ENCODE results near the gene NUMB. TPM values are rescaled to one million over a fixed set of nuclear protein-coding genes. Genes with fewer than 3 reads are reported as not detected.

NUMB gene
- total RNA-seq, 2 donors from 2014 or later, result 68.7 to 76.5 TPM

DNA sequence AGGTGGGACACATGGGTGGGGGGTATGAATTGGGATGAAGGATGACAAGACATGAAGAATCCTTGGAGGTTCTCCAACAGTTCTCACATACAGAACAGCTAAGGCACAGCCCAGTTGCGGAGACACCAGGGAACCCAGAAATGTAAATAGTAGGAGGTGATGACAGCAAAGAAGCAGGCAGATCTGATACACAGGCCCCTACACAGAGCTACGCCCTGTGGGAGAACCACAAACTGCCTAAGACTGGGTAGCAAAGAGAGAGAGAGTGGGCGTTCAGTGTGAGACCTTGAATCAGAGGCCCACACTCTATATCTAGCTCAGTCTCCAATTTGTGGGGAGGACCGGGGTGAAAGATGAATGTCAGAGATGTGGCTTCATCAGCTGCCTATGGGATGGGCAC, 9.5 kb upstream of the NUMB start:
- intact Hi-C loops (cut with DNase I), result loop anchor here in 1 of 2 donors (5.0 kb wide), 1 partner anchor 175 kb away; no protein-coding TSS in a partner anchor
- DNase-seq (ENCODE audit: low spot score), result no peak

DNA sequence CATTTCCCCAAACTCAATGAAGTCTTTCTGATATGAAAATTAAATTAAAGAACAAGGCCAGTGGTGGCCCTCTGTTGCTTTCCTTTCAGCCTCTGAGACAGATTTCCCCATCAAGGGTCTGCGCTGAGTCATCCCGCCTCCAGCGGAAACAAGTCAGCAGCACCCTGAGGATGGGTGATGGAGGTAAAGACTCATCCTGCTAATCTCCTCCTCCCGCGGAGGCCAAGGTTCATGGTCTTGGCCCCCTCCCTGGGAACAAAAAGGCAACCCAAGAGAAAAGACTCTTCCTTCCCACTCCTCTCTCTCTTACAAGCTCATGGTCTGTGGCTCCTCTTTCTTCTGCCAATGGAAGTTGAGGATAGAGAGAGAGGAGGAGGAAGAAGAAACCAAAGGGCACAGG, 9.0 kb upstream of the NUMB start:
- no peak for DNase-seq (ENCODE audit: low spot score)
- intact Hi-C loops (cut with DNase I), result loop anchor here in 1 of 2 donors (5.0 kb wide), 1 partner anchor 175 kb away; no protein-coding TSS in a partner anchor

DNA sequence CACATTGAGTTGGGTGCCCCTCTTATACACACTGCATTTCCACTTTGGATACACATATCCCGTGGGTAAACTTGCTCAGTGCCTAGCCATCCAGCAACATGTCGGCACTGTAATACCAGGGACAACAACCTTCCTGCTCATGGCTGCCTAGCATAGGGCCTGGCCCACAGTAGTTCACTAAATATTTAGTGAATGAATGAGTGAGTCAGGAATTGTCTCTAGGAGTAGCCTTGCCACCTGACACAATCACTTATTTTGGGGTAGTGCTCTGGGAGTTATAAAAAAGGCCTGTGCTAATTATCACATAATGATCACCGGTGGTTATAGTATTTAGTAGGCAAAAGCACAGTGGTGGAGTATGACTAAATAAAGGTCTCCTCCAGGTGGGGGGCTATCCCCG, 8.5 kb upstream of the NUMB start:
- intact Hi-C loops (cut with DNase I), result loop anchor here in 1 of 2 donors (5.0 kb wide), 1 partner anchor 175 kb away; no protein-coding TSS in a partner anchor
- no peak for DNase-seq (ENCODE audit: low spot score)

DNA sequence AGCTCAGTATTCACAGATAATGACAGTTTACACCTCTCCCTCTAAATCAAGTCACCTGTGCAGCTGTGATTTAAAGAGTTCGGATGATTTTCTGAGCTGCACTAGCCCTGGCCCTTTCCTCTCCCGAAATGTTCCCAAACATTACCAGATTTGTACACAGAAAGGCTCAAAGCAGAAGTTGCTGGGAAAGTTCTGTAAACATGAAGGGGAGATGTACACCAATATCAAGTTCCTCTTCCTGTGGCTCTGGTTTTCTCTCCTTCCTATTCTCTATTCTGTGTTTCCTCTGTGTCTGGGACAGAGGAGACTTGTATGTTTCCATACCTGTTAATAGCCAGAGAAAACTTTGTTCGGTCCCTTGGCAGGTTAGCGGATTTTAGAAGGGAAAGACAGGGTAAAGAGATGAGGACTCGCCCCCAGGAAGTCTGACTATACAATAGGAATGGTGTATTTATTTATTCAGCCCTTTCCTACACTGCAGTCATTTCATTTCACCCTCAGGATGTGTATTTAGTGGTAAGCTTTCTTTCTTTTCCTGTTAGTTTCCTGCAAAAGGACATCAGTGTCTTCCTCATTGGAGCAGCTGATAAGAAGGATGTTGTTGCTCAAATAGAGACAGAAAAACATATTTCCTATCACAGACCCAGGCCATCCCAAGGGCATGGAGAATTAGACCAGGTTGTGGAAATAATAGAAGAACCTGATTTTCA, 7.6 kb upstream of the NUMB start:
- intact Hi-C loops (cut with DNase I), result loop anchor here in 1 of 2 donors (5.0 kb wide), 1 partner anchor 174 kb away; no protein-coding TSS in a partner anchor
- DNase-seq (ENCODE audit: low spot score), result no peak

DNA sequence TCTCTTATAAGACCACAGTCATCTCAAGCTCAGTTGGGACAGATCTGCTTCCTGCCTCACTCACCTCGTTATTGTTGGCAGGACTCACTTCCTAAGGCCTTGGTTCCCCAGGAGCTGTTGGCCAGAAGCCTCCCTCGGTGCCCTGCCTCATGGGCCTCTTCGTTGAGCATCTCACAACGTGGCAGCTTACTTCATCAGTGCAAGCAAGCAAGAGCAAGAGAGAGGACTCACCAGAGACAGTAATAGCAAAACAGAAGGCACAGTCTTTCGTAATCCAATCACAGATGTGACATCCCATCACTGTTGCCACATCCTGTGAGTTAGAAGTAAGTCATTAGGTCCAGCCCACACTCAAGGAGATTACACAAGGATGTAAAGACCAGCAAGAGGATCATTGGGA, 5.1 kb upstream of the NUMB start:
- DNase-seq (ENCODE audit: low spot score), result peak; percentile 86
- intact Hi-C loops (cut with DNase I), result no loop called here

DNA sequence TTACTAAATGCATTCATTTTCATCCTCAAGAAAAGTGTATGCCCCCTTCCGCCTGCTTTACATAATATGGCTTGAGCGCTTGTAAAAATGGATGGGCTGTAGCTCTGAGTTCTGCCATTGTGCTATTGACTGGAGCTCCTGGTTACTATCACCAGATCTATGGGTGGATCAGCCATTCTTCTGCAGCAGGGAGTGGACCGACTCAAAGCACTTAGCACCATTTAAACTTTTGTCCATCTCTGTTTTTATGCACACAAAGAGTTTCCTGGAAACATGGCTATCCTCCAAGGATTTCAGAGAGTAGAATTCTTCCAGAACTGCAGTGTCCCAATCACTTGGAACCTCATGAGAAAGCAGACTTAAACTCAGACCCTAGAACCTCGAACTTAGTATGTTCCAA, 4.5 kb upstream of the NUMB start:
- DNase-seq (ENCODE audit: low spot score), result no peak
- intact Hi-C loops (cut with DNase I), result no loop called here

DNA sequence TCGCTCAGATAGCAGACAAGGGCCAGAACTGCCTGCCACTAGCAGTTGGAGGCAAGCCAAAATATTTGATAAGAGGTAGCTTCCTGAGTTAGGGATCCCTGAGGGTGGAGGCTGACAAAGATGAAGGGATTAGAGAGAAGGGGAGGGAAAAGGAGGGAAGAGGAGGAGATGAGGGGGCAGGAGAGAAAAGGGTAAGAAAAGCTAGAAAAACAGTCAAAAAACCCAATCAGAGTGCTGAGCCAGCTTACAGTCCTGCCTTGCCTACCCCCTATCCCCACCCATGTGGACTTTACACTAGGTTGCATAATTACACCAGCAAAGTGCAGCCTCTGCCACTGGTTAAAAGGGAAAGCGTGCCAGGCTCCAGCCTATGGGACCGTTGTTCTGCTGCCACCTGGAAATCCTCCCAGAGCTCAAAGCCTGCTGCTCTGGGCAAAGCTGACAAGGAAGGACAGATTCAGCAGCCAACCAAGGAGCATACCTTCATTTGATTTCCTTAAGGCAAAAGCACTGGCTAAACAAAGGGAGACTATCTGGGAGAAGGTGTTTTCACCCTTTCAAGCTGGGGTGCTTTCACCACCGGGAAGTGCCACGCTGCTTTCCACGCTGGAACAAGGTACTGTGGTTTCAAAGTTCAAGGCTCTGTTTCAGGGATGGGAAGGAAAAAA, 3.8 kb upstream of the NUMB start:
- intact Hi-C loops (cut with DNase I), result no loop called here

DNA sequence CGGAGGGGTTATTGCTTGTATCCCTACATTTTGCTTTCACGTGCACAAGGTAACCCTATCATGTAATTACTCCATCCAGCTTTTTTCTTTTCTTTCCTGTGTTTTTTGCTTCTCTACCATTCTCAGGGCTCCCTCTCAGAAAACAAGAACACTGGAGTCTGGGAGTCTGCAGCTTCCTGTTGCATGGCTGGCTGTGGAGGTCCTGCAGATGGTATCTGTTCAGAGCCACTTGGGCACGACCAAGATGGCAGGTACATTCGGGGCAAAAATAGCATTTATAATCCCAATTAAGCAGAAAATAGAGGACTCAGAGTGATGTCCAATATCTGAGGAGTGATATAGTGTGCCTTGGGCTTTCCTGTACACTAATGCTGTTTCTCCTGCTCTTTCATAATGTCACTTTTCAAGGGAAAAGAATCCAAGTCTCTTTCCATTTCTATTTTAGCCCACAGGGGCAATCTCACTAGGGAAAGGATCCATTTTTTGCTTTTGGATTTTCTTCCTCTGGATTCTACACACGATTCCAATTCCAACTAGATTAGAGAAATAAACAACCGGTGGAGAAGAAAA, 3.2 kb upstream of the NUMB start:
- DNase-seq (ENCODE audit: low spot score), result no peak
- intact Hi-C loops (cut with DNase I), result no loop called here

More for the DNA sequence above, 3.8 kb upstream of the NUMB start:
- no peak for DNase-seq (ENCODE audit: low spot score)

DNA sequence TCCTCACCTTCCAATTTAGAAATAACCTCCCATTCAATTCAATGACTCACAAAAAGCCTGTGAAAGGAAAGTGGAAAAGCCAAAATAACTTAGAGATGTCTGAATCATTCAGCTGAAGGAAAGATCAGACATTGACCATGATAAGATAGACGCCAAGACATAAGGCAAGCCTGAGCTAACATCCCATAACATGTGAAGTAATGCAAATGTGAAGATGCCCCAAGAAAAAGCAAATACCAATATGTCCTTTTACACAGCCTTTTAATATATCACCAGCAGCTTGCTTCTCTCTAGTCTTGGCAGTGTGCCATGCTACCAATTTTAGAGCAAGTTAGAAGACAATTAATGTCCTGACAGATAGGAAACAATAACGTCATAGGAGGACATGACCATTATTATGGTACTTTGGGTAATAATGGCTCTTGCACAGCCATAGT, 2.4 kb upstream of the NUMB start:
- intact Hi-C loops (cut with DNase I), result no loop called here
- DNase-seq (ENCODE audit: low spot score), result no peak

DNA sequence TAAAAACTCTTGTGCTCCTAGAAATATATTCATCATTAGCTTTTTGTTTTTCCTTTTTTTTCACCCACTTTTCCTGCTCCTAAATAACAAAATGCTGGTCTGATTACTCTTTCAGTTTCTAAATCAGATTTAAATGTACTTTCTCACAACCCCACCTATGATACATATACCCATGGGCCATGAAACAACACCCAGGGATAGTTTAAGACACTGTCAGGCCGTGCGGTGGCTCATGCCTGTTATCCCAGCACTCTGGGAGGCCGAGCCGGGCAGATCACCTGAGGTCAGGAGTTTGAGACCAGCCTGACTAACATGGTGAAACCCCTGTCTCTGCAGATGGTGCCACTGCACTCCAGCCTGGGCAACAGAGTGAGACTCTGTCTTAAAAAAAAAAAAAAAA, 1.6 kb upstream of the NUMB start:
- intact Hi-C loops (cut with DNase I), result no loop called here
- DNase-seq (ENCODE audit: low spot score), result no peak

DNA sequence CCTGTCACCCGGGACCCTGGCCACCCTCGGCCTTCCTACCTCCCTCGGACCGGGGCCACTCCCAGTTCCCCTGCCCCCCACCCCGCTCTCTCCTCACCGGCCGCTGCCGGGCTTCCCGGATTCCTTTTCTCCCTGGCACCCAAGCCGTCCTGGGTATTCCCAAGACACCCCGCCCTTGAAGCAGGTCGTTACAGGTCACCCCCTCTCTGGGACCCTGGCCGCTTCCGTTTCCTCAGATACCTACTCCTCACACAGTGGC, 493 bp downstream of the NUMB start:
- intact Hi-C loops (cut with DNase I), result no loop called here
- DNase-seq (ENCODE audit: low spot score), result peak; percentile 85

DNA sequence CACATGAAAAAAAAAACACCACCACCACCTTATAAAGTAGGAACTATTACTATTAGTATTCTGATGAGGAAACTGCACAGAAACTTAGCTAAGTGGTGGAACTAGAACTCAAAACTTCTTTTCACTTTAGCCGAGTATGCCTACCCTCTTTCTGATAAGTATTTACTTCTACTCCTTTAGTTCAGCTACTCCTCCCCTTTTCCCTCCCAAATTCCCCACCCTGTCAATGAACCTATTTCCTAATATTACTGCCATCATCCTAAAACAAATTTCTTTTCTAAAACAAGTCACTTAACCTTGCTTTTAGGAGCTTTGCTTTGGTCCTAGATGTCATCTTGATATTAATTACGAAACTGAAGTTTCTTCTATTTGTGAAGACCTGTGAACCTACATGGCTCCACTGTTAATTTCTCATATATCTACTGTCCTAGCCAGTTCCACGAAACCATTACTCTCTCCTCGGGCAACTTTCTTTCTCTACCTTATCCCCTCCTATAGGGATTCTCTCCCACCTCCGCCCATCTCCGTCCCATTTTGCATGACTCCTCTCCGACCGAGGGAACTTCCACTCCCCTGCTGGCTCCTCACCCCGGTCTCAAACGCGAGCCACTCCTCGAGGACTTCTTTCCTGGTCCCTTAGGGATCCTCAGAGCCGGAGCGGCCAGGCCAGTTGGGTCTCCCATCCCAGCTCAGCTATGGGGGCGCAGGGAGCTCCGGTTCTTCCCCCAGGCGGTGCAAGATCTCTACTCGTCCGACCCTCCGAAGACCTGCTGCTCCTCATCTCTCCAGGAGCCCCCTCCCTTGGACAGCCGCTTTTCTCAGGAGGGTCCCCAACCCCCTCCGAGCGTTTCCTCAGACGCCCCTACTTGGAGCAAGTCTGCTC, 1.1 kb downstream of the NUMB start:
- DNase-seq (ENCODE audit: low spot score), result peak; percentile 84
- intact Hi-C loops (cut with DNase I), result no loop called here

DNA sequence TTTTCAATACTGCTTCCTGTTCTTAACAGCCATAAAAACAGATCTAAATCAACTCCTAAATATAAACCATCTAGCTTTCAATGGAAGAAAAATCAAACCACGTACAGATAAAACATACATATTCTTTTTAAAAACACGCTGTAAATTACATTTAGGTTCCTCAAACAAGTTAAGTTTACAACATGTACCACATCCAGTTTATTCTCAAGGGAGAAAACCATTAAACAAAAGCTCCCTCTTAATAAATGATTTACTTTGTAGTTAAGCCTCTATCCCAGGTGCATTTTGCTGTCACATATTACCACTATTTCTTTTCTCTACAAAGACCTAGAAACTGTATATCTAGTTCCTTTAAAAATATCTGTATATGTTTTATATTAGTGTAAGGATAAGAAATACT, 3.1 kb downstream of the NUMB start:
- intact Hi-C loops (cut with DNase I), result no loop called here
- DNase-seq (ENCODE audit: low spot score), result no peak

DNA sequence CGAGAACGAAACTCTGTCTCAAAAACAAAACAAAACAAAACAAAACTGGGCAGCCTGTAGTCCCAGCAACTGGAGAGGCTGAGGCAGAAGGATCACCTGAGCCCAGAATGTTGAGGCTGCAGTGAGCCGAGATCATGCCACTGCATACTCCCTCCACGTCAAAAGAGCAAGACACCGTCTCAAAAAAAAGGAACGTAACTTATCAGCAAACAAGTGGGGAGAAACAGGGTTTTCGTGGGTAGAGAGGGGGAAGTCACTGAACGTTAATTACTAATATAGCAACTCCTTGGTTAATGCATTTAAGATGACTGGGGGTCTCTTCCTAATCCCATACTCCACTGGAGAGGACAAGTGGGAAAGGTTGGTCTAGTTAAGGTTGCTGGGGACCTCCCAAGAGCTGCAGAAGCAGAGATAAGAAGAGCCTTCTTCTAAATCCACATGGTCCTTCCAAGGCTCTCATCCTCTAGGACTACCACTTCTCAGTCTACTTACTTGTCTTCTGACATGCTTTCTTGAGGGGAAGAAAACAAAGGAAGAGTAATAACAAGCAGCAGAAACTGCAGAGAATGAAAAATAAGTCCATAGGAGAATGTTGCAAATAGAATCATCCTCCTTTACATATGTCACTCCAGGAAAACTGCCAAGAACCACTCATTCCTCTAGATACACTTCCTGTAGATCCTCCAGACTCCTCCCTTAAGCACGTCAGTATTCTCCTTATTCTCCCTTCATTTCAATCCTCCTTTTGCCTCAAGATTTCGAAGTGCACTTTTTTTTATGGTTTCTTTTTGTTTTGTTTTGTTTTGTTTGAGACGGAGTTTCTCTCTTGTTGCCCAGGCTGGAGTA, 5.8 kb downstream of the NUMB start:
- DNase-seq (ENCODE audit: low spot score), result no peak

DNA sequence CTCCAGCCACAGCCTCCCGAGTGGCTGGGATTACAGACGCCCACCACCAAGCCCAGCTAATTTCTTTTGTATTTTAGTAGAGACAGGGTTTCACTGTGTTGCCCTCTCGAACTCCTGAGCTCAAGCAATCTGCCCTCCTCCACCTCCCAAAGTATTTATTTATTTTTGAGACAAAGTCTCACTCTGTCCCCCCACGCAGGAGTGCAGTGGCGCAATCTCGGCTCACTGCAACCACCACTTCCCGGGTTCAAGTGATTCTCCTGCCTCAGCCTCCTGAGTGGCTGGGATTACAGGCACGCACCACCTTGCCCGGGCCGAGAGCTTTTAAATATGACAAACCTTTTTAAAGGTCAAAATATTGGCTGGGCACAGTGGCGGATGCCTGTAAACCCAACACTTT, 14.6 kb downstream of the NUMB start:
- intact Hi-C loops (cut with DNase I), result no loop called here
- DNase-seq (ENCODE audit: low spot score), result no peak

More for the DNA sequence above, 5.8 kb downstream of the NUMB start:
- intact Hi-C loops (cut with DNase I), result no loop called here

DNA sequence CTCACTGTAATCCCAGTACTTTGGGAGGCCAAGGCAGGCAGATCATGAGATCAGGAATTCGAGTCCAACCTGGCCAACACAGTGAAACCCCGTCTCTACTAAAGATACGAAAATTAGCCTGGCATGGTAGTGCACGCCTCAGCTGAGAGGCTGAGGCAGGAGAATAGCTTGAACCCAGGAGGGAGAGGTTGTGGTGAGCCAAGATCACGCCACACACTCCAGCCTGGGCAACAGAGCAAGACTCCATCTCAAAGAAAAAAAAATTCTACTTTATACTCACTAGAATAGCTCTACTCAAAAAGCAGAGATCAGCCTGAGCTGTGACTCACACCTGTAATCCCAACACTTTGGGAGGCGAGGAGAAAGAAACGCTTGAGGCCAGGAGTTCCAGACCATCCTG, 17.1 kb downstream of the NUMB start:
- intact Hi-C loops (cut with DNase I), result no loop called here
- no peak for DNase-seq (ENCODE audit: low spot score)

DNA sequence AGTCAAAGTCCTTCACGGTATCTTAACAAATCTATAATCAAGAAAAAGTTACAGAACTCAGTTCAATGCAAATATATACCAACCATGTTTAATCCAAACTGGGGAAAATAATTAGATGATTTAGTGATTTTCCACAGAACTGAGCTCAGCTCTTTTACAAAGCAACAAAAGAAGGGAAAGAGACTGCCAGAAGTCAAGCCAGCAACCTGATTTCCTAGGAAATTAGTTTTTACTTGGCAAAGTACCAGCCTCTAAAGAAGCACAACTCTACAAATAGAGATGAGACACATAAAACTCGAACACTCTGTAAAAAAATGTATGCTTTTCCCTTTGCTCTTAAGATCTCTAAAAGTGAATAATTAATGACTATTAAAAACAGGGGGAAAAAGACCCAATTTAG, 19.4 kb downstream of the NUMB start:
- no peak for DNase-seq (ENCODE audit: low spot score)
- intact Hi-C loops (cut with DNase I), result no loop called here

DNA sequence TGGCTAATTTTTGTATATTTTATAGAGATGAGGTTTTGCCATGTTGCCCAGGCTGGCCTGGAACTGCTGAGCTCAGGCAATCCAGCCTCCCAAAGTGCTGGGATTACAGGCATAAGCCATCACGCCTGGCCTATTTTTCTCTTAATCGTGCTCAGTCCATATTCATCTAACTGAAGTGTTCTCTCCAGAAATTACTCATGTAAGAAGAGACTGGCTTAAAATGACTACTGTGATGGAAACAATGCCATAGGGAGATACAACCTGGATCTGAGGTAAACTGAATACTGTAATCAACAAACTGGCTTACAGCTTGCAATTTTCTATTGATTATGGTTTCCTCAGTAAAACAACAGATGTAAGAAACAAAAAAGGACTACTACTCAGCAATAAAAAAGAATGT, 21.1 kb downstream of the NUMB start:
- no peak for DNase-seq (ENCODE audit: low spot score)
- intact Hi-C loops (cut with DNase I), result no loop called here

DNA sequence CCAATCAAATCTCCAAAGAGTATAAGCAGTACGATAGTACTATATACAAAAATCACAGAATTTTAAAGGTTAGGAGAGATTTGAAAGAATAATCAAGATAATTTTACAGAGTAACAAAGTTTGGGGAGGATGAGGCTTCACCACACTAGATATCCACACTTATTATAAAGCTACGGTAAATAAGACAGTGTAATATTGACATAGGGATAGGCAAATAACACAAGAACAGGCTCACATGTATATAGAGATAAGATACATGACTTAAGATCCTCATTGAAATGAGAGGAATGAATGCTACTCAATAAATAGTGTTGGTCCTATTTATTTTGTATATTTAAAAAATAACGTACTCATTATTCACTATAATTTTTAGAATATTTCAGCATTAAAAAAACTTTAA, 26.2 kb downstream of the NUMB start:
- no peak for DNase-seq (ENCODE audit: low spot score)
- intact Hi-C loops (cut with DNase I), result no loop called here

Data from posterior vena cava (tissue), 2 donors.